K562 (cell line): ENCODE measurements around the gene NME4. TPM values are rescaled to one million over a fixed set of nuclear protein-coding genes. Genes with fewer than 3 reads are reported as not detected.
A peak's percentile ranks its signal among the peaks of the same experiment; 100 is the strongest.

ENCODE experiments used
- ARID3A ChIP-seq: IDR thresholded peaks from 2 replicates; pipeline ENCODE4 v1.6.1; 2012; ENCODE audit warnings: low read depth, low read length, improper control_type of control experiment, borderline replicate concordance
- EWSR1 ChIP-seq: fragments of 450-650 bp; IDR thresholded peaks from 2 replicates; pipeline ENCODE4 v1.6.1; 2018; ENCODE audit warnings: borderline replicate concordance, mild to moderate bottlenecking, low read depth, moderate library complexity; ENCODE audit not compliant: partially characterized antibody
- HDAC3 ChIP-seq: fragments of 450-650 bp; IDR thresholded peaks from 2 replicates; pipeline ENCODE4 v1.6.1; 2018; ENCODE audit warnings: borderline replicate concordance, mild to moderate bottlenecking, moderate library complexity; ENCODE audit not compliant: partially characterized antibody
- HIVEP1 ChIP-seq: fragments of 250-450 bp; sonication (Bioruptor Pico); IDR thresholded peaks from 2 replicates; pipeline ENCODE4 v1.4.0; 2020; ENCODE audit warnings: mild to moderate bottlenecking
- MLX ChIP-seq, 2 experiments: fragments of 450-650 bp in 1 of 2; sonication (generic) in 1 of 2; formaldehyde crosslinking; conservative IDR thresholded peaks; 2 replicates each; pipeline versions ENCODE4 v1.4.0 to v1.8.1; 2020 to 2022; ENCODE audit warnings: mild to moderate bottlenecking in 1 of 2, missing genetic modification reagents in 1 of 2
- NONO ChIP-seq, 2 experiments: fragments of 200-400 bp in 1 of 2; fragments of 450-650 bp in 1 of 2; formaldehyde crosslinking in 1 of 2; IDR thresholded peaks; 2 replicates each; pipeline ENCODE4 v1.6.1; 2017; ENCODE audit warnings: low read depth in 2 of 2, mild to moderate bottlenecking in 2 of 2, moderate library complexity in 2 of 2, low read length in 1 of 2
- PKNOX1 ChIP-seq: fragments of 450-650 bp; IDR thresholded peaks from 2 replicates; pipeline ENCODE4 v1.6.1; 2016
- RFX7 ChIP-seq: fragments of 250-450 bp; sonication (Bioruptor Pico); IDR thresholded peaks from 2 replicates; pipeline ENCODE4 v1.5.1; 2021; ENCODE audit warnings: mild to moderate bottlenecking
- SRSF7 ChIP-seq: fragments of 200-400 bp; formaldehyde crosslinking; optimal IDR thresholded peaks from 2 replicates; pipeline ENCODE3; 2017; ENCODE audit warnings: mild to moderate bottlenecking, low read depth, low read length
- STAT6 ChIP-seq: sonication (generic); formaldehyde crosslinking; IDR thresholded peaks from 2 replicates; pipeline ENCODE4 v1.8.1; 2023; ENCODE audit warnings: mild to moderate bottlenecking, missing genetic modification reagents
- TBL1XR1 ChIP-seq, 2 experiments: IDR thresholded peaks; 2 replicates each; pipeline ENCODE4 v1.6.1; 2012; ENCODE audit warnings: improper control_type of control experiment in 2 of 2, low read length in 2 of 2, mild to moderate bottlenecking in 1 of 2
- TCF15 ChIP-seq: fragments of 250-450 bp; sonication (Bioruptor Pico); IDR thresholded peaks from 2 replicates; pipeline ENCODE4 v1.8.0; 2022; ENCODE audit warnings: moderate library complexity, mild to moderate bottlenecking, inconsistent platforms
- TCFL5 ChIP-seq: fragments of 250-450 bp; sonication (Bioruptor Pico); conservative IDR thresholded peaks from 2 replicates; pipeline ENCODE4 v1.6.1; 2021; ENCODE audit warnings: mild to moderate bottlenecking, moderate library complexity, matching md5 sums
- TGIF2 ChIP-seq: sonication (generic); formaldehyde crosslinking; IDR thresholded peaks from 2 replicates; pipeline ENCODE4 v1.8.1; 2022; ENCODE audit warnings: mild to moderate bottlenecking, missing genetic modification reagents, moderate library complexity
- ZBTB9 ChIP-seq: fragments of 450-650 bp; formaldehyde crosslinking; IDR thresholded peaks from 2 replicates; pipeline ENCODE4 v1.4.0; 2020; ENCODE audit warnings: mild to moderate bottlenecking, moderate library complexity
- ZNF507 ChIP-seq: conservative IDR thresholded peaks from 2 replicates; pipeline ENCODE4 v1.6.1; 2017; ENCODE audit warnings: missing genetic modification characterization, missing compliant biosample characterization
- ZNF766 ChIP-seq: fragments of 200-800 bp; sonication (Bioruptor generic); conservative IDR thresholded peaks from 2 replicates; pipeline ENCODE4 v1.6.1; 2016; ENCODE audit warnings: missing genetic modification characterization, missing compliant biosample characterization
- polyA plus RNA-seq, 8 experiments: library from polyadenylated mRNA; depleted of rRNA in 4 of 8; stranded (reverse) in 5 of 8; unstranded in 3 of 8; fragments of >200 nt; fragmentation: Nextera tagmentation in 2 of 8; fragmentation: Illumina TruSeq in 1 of 8; extraction: Ambion mirVana in 2 of 8; extraction: Trizol in 1 of 8; gene quantifications; 2 replicates each; pipeline versions ENCODE4 v1.2.1 to v1.2.3, GENCODE V29; 2011 to 2014; ENCODE audit warnings: inconsistent platforms in 1 of 8, missing spikeins in 1 of 8
- total RNA-seq, 7 experiments: library from RNA; depleted of rRNA in 6 of 7; stranded (reverse); fragments of >200 nt in 6 of 7; fragmentation: Illumina TruSeq in 2 of 7; extraction: Trizol in 2 of 7; gene quantifications; 2 replicates each; pipeline versions ENCODE4 v1.2.1 to v1.2.3, GENCODE V29; 2011 to 2021; ENCODE audit warnings: low replicate concordance in 1 of 7

The NME4 gene
- total and polyA plus RNA-seq, 9 of the 15 experiments (the other 6 are each of a cell fraction or from before 2014, with no cell fraction given): 15.4 to 264 (median 139) TPM

GRCh38 chr16:370443-370842 lies 26.6 kb upstream of the NME4 start, which contains the start of gene MRPL28 (continued):
- TF ChIP-seq ARID3A (no peak), SRSF7 (no peak), HIVEP1 (CRISPR knock-in tag) (no peak), ZBTB9 (CRISPR knock-in tag) (no peak), HDAC3 (no peak), STAT6 (CRISPR knock-in tag) (no peak), RFX7 (CRISPR knock-in tag) (no peak), TCF15 (no peak), TCFL5 (CRISPR knock-in tag) (no peak), EWSR1 (no peak), NONO (IDR thresholded peaks at IDR 0.05; ENCODE audit: low read depth in 2 of 2, low read length in 1 of 2) (no peak), TGIF2 (CRISPR knock-in tag) (no peak), PKNOX1 (peak; percentile 99), ZNF507 (tag) (no peak), ZNF766 (CRISPR knock-in tag) (no peak), TBL1XR1 (IDR thresholded peaks at IDR 0.05; ENCODE audit: low read length in 2 of 2) (no peak), MLX (CRISPR knock-in tag; conservative IDR thresholded peaks at IDR 0.05) (no peak)
